H9 (cell line): ENCODE measurements around the gene ST6GALNAC6. TPM values are rescaled to one million over a fixed set of nuclear protein-coding genes. Genes with fewer than 3 reads are reported as not detected.

Experiments used
- DNase-seq: peaks from one replicate; pipeline ENCODE4 v3.0.0-alpha.2; 2017
- H2AFZ ChIP-seq: one replicate; pipeline ENCODE4 v1.6.1; 2013; ENCODE audit warnings: mild to moderate bottlenecking, low read length, control low read depth, moderate library complexity
- H2AK5ac ChIP-seq: 2 replicates; pipeline ENCODE4 v1.6.1; 2013; ENCODE audit warnings: low read length, control low read depth, mixed read lengths; ENCODE audit not compliant: insufficient read length
- H2BK120ac ChIP-seq: one replicate; pipeline ENCODE4 v1.6.1; 2013; ENCODE audit warnings: low read depth, mild to moderate bottlenecking, low read length, control low read depth, inconsistent platforms; ENCODE audit not compliant: poor library complexity, severe bottlenecking
- H2BK12ac ChIP-seq: 2 replicates; pipeline ENCODE4 v1.6.1; 2013; ENCODE audit warnings: low read length, control low read depth, mixed read lengths, low read depth; ENCODE audit not compliant: insufficient read length
- H2BK15ac ChIP-seq: 2 replicates; pipeline ENCODE4 v1.6.1; 2013; ENCODE audit warnings: low read depth, low read length, control low read depth
- H2BK20ac ChIP-seq: one replicate; pipeline ENCODE4 v1.6.1; 2013; ENCODE audit warnings: low read depth, mild to moderate bottlenecking, low read length, control low read depth, inconsistent platforms; ENCODE audit not compliant: poor library complexity, severe bottlenecking
- H2BK5ac ChIP-seq: 2 replicates; pipeline ENCODE4 v1.6.1; 2013; ENCODE audit warnings: low read length, control low read depth, mixed read lengths; ENCODE audit not compliant: insufficient read length
- H3K14ac ChIP-seq: 2 replicates; pipeline ENCODE4 v1.6.1; 2013; ENCODE audit warnings: low read length, control low read depth; ENCODE audit not compliant: insufficient read depth
- H3K18ac ChIP-seq: 2 replicates; pipeline ENCODE4 v1.6.1; 2013; ENCODE audit warnings: low read depth, mild to moderate bottlenecking, mixed read lengths, low read length, control low read depth; ENCODE audit not compliant: insufficient read length
- H3K23ac ChIP-seq: 2 replicates; pipeline ENCODE4 v1.6.1; 2013; ENCODE audit warnings: low read length, control low read depth, mixed read lengths, low read depth; ENCODE audit not compliant: insufficient read length
- H3K23me2 ChIP-seq: 2 replicates; pipeline ENCODE4 v1.6.1; 2013; ENCODE audit warnings: low read depth, mild to moderate bottlenecking, mixed read lengths, low read length, control low read depth; ENCODE audit not compliant: insufficient read length, poor library complexity, severe bottlenecking
- H3K27ac ChIP-seq: 2 replicates; pipeline ENCODE4 v1.5.1; 2013; ENCODE audit warnings: low read length, control low read depth, mixed read lengths, low read depth; ENCODE audit not compliant: insufficient read length
- H3K27me3 ChIP-seq: 2 replicates; pipeline ENCODE4 v1.6.1; 2013; ENCODE audit warnings: low read length, control low read depth, inconsistent platforms; ENCODE audit not compliant: insufficient read depth
- H3K4ac ChIP-seq: 2 replicates; pipeline ENCODE4 v1.6.1; 2013; ENCODE audit warnings: low read depth, mild to moderate bottlenecking, control low read depth, inconsistent platforms, low read length, moderate library complexity
- H3K4me1 ChIP-seq: 2 replicates; pipeline ENCODE4 v1.6.1; 2013; ENCODE audit warnings: low read length, control low read depth, inconsistent platforms; ENCODE audit not compliant: insufficient read depth
- H3K4me2 ChIP-seq: 2 replicates; pipeline ENCODE4 v1.6.1; 2013; ENCODE audit warnings: low read length, control low read depth, mixed read lengths; ENCODE audit not compliant: insufficient read length, insufficient read depth
- H3K56ac ChIP-seq: 2 replicates; pipeline ENCODE4 v1.6.1; 2013; ENCODE audit warnings: low read depth, mild to moderate bottlenecking, mixed read lengths, low read length, control low read depth; ENCODE audit not compliant: insufficient read length
- H3K79me1 ChIP-seq: 2 replicates; pipeline ENCODE4 v1.6.1; 2013; ENCODE audit warnings: low read depth, mild to moderate bottlenecking, moderate library complexity, low read length, control low read depth, inconsistent platforms; ENCODE audit not compliant: insufficient read depth, poor library complexity, severe bottlenecking
- H3K79me2 ChIP-seq: 2 replicates; pipeline ENCODE4 v1.6.1; 2013; ENCODE audit warnings: low read length, control low read depth, inconsistent platforms; ENCODE audit not compliant: insufficient read depth
- H3K9ac ChIP-seq: 2 replicates; pipeline ENCODE4 v1.6.1; 2013; ENCODE audit warnings: low read length, control low read depth, mixed read lengths; ENCODE audit not compliant: insufficient read length; ENCODE audit errors: extremely low read depth
- H3K9me3 ChIP-seq: one replicate; pipeline ENCODE4 v1.6.1; 2013; ENCODE audit warnings: low read depth, low read length, inconsistent platforms; ENCODE audit not compliant: control insufficient read depth
- H3T11ph ChIP-seq: one replicate; pipeline ENCODE4 v1.6.1; 2013; ENCODE audit warnings: mild to moderate bottlenecking, low read length, control low read depth, inconsistent platforms
- H4K20me1 ChIP-seq: one replicate; pipeline ENCODE4 v1.6.1; 2013; ENCODE audit not compliant: control insufficient read depth, insufficient read length, insufficient read depth
- H4K5ac ChIP-seq: 2 replicates; pipeline ENCODE4 v1.6.1; 2013; ENCODE audit warnings: low read depth, mild to moderate bottlenecking, mixed read lengths, low read length, control low read depth; ENCODE audit not compliant: insufficient read length
- H4K8ac ChIP-seq: replicated peaks from 2 replicates; pipeline ENCODE4 v1.6.1; 2013; ENCODE audit warnings: low read length, control low read depth, mixed read lengths, low read depth; ENCODE audit not compliant: insufficient read length
- H4K91ac ChIP-seq: 2 replicates; pipeline ENCODE4 v1.6.1; 2013; ENCODE audit warnings: low read depth, mild to moderate bottlenecking, moderate library complexity, mixed read lengths, low read length, control low read depth; ENCODE audit not compliant: insufficient read length
- H3K27ac Mint-ChIP-seq, 3 experiments: 2 replicates in 2 of 3; 3 replicates in 1 of 3; pipeline ENCODE4 v1.8.0; 2020 to 2021; ENCODE audit warnings: mixed read lengths in 3 of 3, mild to moderate bottlenecking in 1 of 3, moderate library complexity in 1 of 3
- H3K27me3 Mint-ChIP-seq: 2 replicates; pipeline ENCODE4 v1.8.0; 2021; ENCODE audit warnings: low read depth, mild to moderate bottlenecking, moderate library complexity, mixed read lengths
- H3K36me3 Mint-ChIP-seq, 3 experiments: 2 replicates in 2 of 3; 3 replicates in 1 of 3; pipeline ENCODE4 v1.8.0; 2020 to 2021; ENCODE audit warnings: low read depth in 3 of 3, mixed read lengths in 3 of 3; ENCODE audit not compliant: insufficient read depth in 1 of 3
- H3K4me1 Mint-ChIP-seq, 2 experiments: 2 replicates each; pipeline ENCODE4 v1.8.0; 2020; ENCODE audit warnings: mixed read lengths in 2 of 2
- H3K4me3 Mint-ChIP-seq, 2 experiments: 2 replicates in 1 of 2; 3 replicates in 1 of 2; pipeline ENCODE4 v1.8.0; 2020 to 2021; ENCODE audit warnings: mild to moderate bottlenecking in 2 of 2, mixed read lengths in 2 of 2, moderate library complexity in 1 of 2
- H3K9me3 Mint-ChIP-seq, 2 experiments: 2 replicates in 1 of 2; 3 replicates in 1 of 2; pipeline ENCODE4 v1.8.0; 2020; ENCODE audit warnings: mild to moderate bottlenecking in 2 of 2, mixed read lengths in 2 of 2, moderate library complexity in 1 of 2
- WGBS: extraction: QIAGEN DNeasy Blood & Tissue Kit; methylation state at CpG from one replicate; pipeline ENCODE4 v1.1.7; 2013; ENCODE audit warnings: missing lambda C conversion rate, low lambda C conversion rate, mixed read lengths; ENCODE audit not compliant: insufficient read length; ENCODE audit errors: extremely low coverage; 5-methylcytosine and 5-hydroxymethylcytosine counted together
- total RNA-seq: library from RNA; stranded (reverse); gene quantifications from 2 replicates; pipeline ENCODE4 v1.2.1, GENCODE V29; 2021
- TF ChIP-seq, protein P1 (sequence below): fragments of 200-600 bp; sonication (generic); conservative IDR thresholded peaks from 3 replicates; pipeline ENCODE4 v1.8.0; 2021; ENCODE audit warnings: antibody characterized with exemption, mild to moderate bottlenecking

ST6GALNAC6 gene
- total RNA-seq, 1 experiment from 2014 or later, result 29.8 TPM

DNA sequence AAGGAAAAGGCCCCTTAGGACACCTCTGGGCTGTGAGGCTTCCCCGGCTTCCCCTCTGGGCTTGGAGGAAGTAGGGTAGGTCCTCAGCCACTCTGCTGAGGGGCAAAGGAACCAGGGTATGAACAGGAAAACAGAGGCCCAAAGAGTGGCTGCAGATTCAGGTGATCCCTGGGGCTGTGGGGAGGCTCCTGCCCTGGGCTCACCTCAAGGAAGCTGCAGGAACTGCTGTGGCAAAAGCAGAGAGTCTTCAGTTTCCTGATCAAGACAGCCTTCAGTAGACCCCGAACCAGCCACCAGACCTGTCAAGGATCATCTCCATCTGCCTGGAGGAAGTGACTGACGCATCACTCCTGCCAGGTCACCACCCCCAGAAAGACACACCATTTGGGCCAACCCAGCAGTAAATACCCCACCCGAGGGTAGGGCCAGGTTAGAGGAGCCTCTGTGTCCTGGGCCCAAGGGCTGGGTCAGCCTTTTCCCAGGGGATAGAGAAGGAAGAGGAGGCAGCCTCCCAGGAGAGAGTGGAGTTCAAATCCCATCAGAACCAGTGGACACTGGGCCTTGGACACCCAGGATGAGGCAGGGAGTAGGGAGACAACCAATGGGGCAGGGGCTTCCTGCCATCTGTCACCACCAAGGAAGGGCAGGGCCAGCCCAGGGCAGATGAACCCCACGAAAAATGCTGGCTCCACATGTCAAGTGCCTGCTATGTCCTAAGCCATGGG, 5.8 kb upstream of the ST6GALNAC6 start:
- Mint-ChIP-seq H3K27ac (peak overlapping the region; percentile 40 to 85 (median 66); a peak in 4 of 7 replicates), H3K36me3 (no peaks in the 10 kb centered on the region), H3K4me3 (no peak overlapping the region), H3K4me1 (peaks cover 17 to 35% of the 10 kb centered on the region in 2 experiments), H3K9me3 (no peaks in the 10 kb centered on the region), H3K27me3 (no peaks in the 10 kb centered on the region)
- Histone ChIP-seq H3K27ac (no peak overlapping the region), H2BK12ac (no peak overlapping the region), H4K20me1 (no peaks in the 10 kb centered on the region), H3K23me2 (no peaks in the 10 kb centered on the region), H3K18ac (no peak overlapping the region), H3K9ac (no peak overlapping the region), H3K4me1 (peaks cover 5% of the 10 kb centered on the region; the same call in 1 of the 2 replicates), H2AFZ (no peak overlapping the region), H3K9me3 (no peaks in the 10 kb centered on the region), H3K14ac (no peak overlapping the region), H4K5ac (no peak overlapping the region), H4K8ac (no peak overlapping the region), H3K79me1 (no peaks in the 10 kb centered on the region), H3K4me2 (no peak overlapping the region), H3K79me2 (no peaks in the 10 kb centered on the region), H4K91ac (no peak overlapping the region), H3K27me3 (no peaks in the 10 kb centered on the region), H3T11ph (no peak overlapping the region), H2BK20ac (no peak overlapping the region), H2BK15ac (no peak overlapping the region), H2BK5ac (no peak overlapping the region), H3K23ac (no peak overlapping the region), H2BK120ac (no peak overlapping the region), H3K4ac (no peak overlapping the region), H2AK5ac (no peak overlapping the region), H3K56ac (no peak overlapping the region)
- no CpG with 5 or more reads among the region's 5 CpGs for WGBS
- TF ChIP-seq, protein P1, sequence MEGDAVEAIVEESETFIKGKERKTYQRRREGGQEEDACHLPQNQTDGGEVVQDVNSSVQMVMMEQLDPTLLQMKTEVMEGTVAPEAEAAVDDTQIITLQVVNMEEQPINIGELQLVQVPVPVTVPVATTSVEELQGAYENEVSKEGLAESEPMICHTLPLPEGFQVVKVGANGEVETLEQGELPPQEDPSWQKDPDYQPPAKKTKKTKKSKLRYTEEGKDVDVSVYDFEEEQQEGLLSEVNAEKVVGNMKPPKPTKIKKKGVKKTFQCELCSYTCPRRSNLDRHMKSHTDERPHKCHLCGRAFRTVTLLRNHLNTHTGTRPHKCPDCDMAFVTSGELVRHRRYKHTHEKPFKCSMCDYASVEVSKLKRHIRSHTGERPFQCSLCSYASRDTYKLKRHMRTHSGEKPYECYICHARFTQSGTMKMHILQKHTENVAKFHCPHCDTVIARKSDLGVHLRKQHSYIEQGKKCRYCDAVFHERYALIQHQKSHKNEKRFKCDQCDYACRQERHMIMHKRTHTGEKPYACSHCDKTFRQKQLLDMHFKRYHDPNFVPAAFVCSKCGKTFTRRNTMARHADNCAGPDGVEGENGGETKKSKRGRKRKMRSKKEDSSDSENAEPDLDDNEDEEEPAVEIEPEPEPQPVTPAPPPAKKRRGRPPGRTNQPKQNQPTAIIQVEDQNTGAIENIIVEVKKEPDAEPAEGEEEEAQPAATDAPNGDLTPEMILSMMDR, result no peak
- no peak for DNase-seq
